AG04449 (cell line): ENCODE measurements around the gene ZBTB7A.

Source experiments
- CTCF ChIA-PET: fragments of 350-600 bp; formaldehyde crosslinking; extraction: SDS; loops from one replicate; lab custom pipeline; 2021; ENCODE audit warnings: antibody characterized with exemption; lab: Yijun Ruan, JAX
- POLR2A ChIA-PET: fragments of 400-600, 350-600 bp; formaldehyde crosslinking; extraction: SDS; loops from one replicate; lab custom pipeline; 2020; ENCODE audit warnings: antibody characterized with exemption, inconsistent platforms; lab: Yijun Ruan, JAX
- DNase-seq: peaks from one replicate; pipeline ENCODE4 v3.0.0-alpha.2; 2010; ENCODE audit warnings: low read depth, low spot score
- H3K4me3 ChIP-seq: 2 replicates; pipeline ENCODE4 v1.5.1; 2011; ENCODE audit warnings: low read depth, mild to moderate bottlenecking, control low read depth, low read length
- TF ChIP-seq, protein P1 (sequence below): IDR thresholded peaks from one replicate; pipeline ENCODE4 v1.5.1; 2011; ENCODE audit warnings: mild to moderate bottlenecking, moderate library complexity, low read length, control low read depth, inconsistent platforms; ENCODE audit not compliant: insufficient read depth; ENCODE audit errors: missing control alignments

ZBTB7A gene

GRCh38 chr19:4027146-4027545, 39.6 kb downstream of the ZBTB7A start:
- POLR2A ChIA-PET: interaction anchor here (1.3 kb wide), 1 partner anchor 42 kb away, joined by 4 read pairs; the partner anchor contains the start of gene EEF2
- TF ChIP-seq, protein P1, sequence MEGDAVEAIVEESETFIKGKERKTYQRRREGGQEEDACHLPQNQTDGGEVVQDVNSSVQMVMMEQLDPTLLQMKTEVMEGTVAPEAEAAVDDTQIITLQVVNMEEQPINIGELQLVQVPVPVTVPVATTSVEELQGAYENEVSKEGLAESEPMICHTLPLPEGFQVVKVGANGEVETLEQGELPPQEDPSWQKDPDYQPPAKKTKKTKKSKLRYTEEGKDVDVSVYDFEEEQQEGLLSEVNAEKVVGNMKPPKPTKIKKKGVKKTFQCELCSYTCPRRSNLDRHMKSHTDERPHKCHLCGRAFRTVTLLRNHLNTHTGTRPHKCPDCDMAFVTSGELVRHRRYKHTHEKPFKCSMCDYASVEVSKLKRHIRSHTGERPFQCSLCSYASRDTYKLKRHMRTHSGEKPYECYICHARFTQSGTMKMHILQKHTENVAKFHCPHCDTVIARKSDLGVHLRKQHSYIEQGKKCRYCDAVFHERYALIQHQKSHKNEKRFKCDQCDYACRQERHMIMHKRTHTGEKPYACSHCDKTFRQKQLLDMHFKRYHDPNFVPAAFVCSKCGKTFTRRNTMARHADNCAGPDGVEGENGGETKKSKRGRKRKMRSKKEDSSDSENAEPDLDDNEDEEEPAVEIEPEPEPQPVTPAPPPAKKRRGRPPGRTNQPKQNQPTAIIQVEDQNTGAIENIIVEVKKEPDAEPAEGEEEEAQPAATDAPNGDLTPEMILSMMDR: no peak
- no peak for DNase-seq

GRCh38 chr19:4025317-4025716, 41.4 kb downstream of the ZBTB7A start:
- ChIA-PET CTCF (no interaction called here), POLR2A (no interaction called here)
- H3K4me3 ChIP-seq: no peak overlapping the region
- TF ChIP-seq, protein P1: no peak
- no peak for DNase-seq

More at GRCh38 chr19:4027146-4027545, 39.6 kb downstream of the ZBTB7A start:
- H3K4me3 ChIP-seq: no peak overlapping the region
- CTCF ChIA-PET: no interaction called here

DNA sequence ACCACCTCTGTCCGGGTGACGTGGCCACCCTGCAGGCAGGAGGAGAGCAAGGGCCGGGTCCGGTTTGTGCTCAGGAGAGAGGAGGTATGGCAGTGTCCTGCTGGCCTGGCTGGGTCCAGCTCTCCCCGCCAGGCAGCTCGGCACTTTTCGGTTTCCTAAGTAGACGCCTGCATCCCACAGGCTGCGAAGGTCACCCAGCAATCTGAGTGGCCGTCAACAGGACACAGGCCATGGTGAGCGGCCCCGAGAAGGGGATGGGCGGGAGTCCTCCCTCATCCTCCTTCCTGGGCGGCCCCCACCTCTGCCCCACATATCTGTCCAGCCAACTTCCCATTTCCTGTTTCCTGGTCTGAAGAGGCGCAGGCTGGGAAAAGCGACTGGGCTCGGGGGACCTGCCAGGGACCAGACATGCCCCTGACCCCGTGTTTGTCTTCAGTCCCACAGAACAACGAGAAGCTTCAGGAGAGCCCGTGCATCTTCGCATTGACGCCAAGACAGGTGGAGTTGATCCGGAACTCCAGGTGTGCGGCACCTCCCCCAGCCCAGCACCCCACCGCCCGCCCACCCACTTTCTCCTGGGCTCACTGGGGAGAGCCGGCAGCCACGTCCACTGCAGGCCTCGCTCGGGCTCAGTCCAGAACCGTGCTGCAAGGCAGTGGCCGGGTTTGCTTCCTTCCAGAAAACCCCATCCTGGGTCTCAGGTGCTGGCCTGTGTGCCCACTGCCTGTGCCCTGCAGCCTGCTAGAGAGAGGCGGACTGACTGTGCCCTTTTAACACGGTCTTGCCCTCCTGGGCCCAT, 42.9 kb downstream of the ZBTB7A start:
- TF ChIP-seq, protein P1: no peak
- DNase-seq: no peak
- H3K4me3 ChIP-seq: no peak overlapping the region
- POLR2A ChIA-PET: no interaction called here
- CTCF ChIA-PET: no interaction called here

DNA sequence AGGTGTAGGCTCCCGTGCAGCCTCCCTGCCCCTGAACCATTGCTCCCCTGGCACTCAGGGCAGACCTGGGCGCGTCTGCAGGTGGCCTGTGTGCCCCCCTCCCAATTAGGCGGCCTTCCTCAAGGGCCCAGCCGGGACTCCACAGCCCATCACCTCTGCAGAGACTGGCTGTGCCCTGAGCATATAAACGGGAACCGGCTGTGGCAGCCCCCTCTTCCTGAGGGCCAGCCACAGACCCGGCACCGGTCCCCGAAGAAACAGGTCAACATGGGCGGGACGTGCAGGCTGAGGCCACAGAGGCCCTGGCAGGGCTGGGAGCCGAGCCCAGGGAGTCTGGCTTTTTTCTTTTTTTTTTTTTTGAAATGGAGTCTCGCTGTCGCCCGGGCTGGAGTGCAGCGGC, 47.1 kb downstream of the ZBTB7A start:
- no peak overlapping the region for H3K4me3 ChIP-seq
- CTCF ChIA-PET: interaction anchor here (1.5 kb wide), 1 partner anchor 32 kb away, joined by 3 read pairs; no protein-coding TSS in a partner anchor
- POLR2A ChIA-PET: interaction anchor here (0.7 kb wide), 1 partner anchor 8 kb away, joined by 3 read pairs; no protein-coding TSS in a partner anchor
- no peak for DNase-seq
- TF ChIP-seq, protein P1: no peak

DNA sequence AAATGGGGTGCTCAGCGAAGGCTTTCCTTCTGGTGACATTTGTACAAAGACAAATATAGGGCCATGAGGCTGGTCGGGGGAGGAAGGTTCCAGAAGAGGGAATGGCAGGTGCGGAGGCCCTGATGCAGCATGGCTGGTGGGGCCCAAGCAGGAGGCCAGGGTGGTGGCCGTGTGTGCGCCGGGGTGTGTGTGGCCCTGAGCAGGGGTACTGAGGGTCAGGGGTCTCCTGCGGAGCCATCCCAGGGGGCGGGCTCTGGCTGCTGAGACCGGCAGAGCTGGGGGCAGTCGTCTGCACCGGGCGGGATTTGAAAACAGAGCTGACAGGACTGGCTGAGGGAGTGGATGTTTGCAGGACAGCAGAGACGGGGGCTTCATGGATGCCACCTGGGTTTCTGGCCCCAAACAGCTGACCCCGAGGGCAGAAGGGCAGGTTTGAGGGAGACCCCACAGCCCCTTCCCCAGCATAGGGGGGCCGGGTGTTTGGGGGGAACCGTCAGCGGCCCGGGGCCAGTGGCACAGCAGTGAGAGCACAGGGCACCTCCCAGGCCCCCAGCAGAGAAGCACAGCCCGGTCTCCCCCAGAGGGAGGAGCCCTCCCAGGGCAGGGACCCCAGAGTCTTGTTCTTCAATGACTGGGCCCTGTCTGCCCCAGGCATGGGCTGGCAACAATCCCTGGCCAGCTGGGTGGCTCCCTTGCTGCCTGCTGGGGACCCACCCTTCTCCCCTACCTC, 47.8 kb downstream of the ZBTB7A start:
- ChIA-PET CTCF (interaction anchor here (1.5 kb wide), 1 partner anchor 32 kb away, joined by 3 read pairs; no protein-coding TSS in a partner anchor), POLR2A (no interaction called here)
- TF ChIP-seq, protein P1: no peak
- no peak for DNase-seq
- H3K4me3 ChIP-seq: no peak overlapping the region

- TF ChIP-seq, protein P1: no peak
- no peak for DNase-seq
- POLR2A ChIA-PET: no interaction called here
Observed at GRCh38 chr19:4018140-4018613, 48.5 kb downstream of the ZBTB7A start.

More at GRCh38 chr19:4018140-4018613, 48.5 kb downstream of the ZBTB7A start:
- CTCF ChIA-PET: no interaction called here
- H3K4me3 ChIP-seq: no peak overlapping the region
